ENCODE data around the gene BIN1. TPM values are rescaled to one million over a fixed set of nuclear protein-coding genes. Genes with fewer than 3 reads are reported as not detected.

Gene BIN1
- total RNA-seq, 2 donors from 2014 or later: 41.7 to 45.9 TPM

GRCh38 chr2:127142663-127143630 is 36.0 kb upstream of the BIN1 start:
- no peaks in the 10 kb centered on the region for H3K27me3 Mint-ChIP-seq (ENCODE audit: insufficient read depth)
- no peak overlapping the region for H3K4me3 Mint-ChIP-seq
- H3K27ac ChIP-seq (ENCODE audit: low read depth, low read length): no peak overlapping the region
- H3K9ac ChIP-seq (ENCODE audit: extremely low read depth, low read length, poor library complexity, severe bottlenecking): no peak overlapping the region
- TF ChIP-seq, protein P1, sequence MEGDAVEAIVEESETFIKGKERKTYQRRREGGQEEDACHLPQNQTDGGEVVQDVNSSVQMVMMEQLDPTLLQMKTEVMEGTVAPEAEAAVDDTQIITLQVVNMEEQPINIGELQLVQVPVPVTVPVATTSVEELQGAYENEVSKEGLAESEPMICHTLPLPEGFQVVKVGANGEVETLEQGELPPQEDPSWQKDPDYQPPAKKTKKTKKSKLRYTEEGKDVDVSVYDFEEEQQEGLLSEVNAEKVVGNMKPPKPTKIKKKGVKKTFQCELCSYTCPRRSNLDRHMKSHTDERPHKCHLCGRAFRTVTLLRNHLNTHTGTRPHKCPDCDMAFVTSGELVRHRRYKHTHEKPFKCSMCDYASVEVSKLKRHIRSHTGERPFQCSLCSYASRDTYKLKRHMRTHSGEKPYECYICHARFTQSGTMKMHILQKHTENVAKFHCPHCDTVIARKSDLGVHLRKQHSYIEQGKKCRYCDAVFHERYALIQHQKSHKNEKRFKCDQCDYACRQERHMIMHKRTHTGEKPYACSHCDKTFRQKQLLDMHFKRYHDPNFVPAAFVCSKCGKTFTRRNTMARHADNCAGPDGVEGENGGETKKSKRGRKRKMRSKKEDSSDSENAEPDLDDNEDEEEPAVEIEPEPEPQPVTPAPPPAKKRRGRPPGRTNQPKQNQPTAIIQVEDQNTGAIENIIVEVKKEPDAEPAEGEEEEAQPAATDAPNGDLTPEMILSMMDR (conservative IDR thresholded peaks at IDR 0.05): peak; percentile 34
- H3K9me3 Mint-ChIP-seq: no peaks in the 10 kb centered on the region
- no peak overlapping the region for H3K4me3 ChIP-seq (ENCODE audit: low read length)
- H3K9me3 ChIP-seq (ENCODE audit: control insufficient read depth, low read length): peaks cover 5% of the 10 kb centered on the region
- 79 to 96% methylated on average over 3 to 4 of the region's 4 CpGs for WGBS, 2 experiments (ENCODE audit: insufficient coverage in 1 of 2, insufficient read length in 1 of 2)
- H3K27ac Mint-ChIP-seq: no peak overlapping the region
- H3K4me1 Mint-ChIP-seq: no peaks in the 10 kb centered on the region
- DNase-seq: no peak
- no peaks in the 10 kb centered on the region for H3K4me1 ChIP-seq (ENCODE audit: control insufficient read depth, insufficient read depth, low read length)
- H3K27me3 ChIP-seq (ENCODE audit: control insufficient read depth, insufficient read depth, low read length, poor library complexity, severe bottlenecking): no peaks in the 10 kb centered on the region
- no peaks in the 10 kb centered on the region for H3K36me3 Mint-ChIP-seq (ENCODE audit: low read depth)
- no peaks in the 10 kb centered on the region for H3K36me3 ChIP-seq (ENCODE audit: control insufficient read depth, insufficient read depth, low read length)

DNA sequence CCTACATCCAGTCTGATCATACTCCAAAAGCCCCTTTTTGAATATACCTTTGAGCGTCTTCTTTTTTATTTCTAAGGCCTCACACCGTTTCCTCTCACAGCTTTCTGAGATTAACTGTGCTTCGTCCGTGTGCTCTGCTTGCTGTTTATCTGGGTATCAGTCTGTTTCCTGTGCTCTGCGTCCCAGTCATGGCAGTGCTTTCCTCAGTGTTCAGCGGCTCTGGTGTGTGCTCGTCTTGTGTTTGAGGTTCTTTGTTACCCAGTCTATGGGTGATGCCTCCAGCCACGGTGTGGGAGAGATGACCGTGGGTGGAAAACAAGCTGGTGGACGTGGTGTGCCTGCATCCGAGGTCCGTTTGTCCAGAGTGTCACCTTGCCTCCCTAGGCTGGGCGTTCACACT is 33.6 kb upstream of the BIN1 start:
- H3K27ac ChIP-seq (ENCODE audit: low read depth, low read length): no peak overlapping the region
- no peak overlapping the region for H3K4me3 Mint-ChIP-seq
- H3K4me3 ChIP-seq (ENCODE audit: low read length): no peak overlapping the region
- peaks cover 5% of the 10 kb centered on the region for H3K9me3 ChIP-seq (ENCODE audit: control insufficient read depth, low read length)
- no peaks in the 10 kb centered on the region for H3K36me3 Mint-ChIP-seq (ENCODE audit: low read depth)
- peaks cover 2% of the 10 kb centered on the region for H3K27me3 ChIP-seq (ENCODE audit: control insufficient read depth, insufficient read depth, low read length, poor library complexity, severe bottlenecking)
- TF ChIP-seq, protein P1 (conservative IDR thresholded peaks at IDR 0.05): no peak
- H3K4me1 Mint-ChIP-seq: no peaks in the 10 kb centered on the region
- no peak overlapping the region for H3K27ac Mint-ChIP-seq
- DNase-seq: no peak
- H3K27me3 Mint-ChIP-seq (ENCODE audit: insufficient read depth): peaks cover 9% of the 10 kb centered on the region
- H3K9me3 Mint-ChIP-seq: no peaks in the 10 kb centered on the region
- H3K36me3 ChIP-seq (ENCODE audit: control insufficient read depth, insufficient read depth, low read length): no peaks in the 10 kb centered on the region
- 90 to 91% methylated on average over 13 of the region's 13 CpGs for WGBS, 2 experiments (ENCODE audit: insufficient coverage in 1 of 2, insufficient read length in 1 of 2)
- no peak overlapping the region for H3K9ac ChIP-seq (ENCODE audit: extremely low read depth, low read length, poor library complexity, severe bottlenecking)
- no peaks in the 10 kb centered on the region for H3K4me1 ChIP-seq (ENCODE audit: control insufficient read depth, insufficient read depth, low read length)

DNA sequence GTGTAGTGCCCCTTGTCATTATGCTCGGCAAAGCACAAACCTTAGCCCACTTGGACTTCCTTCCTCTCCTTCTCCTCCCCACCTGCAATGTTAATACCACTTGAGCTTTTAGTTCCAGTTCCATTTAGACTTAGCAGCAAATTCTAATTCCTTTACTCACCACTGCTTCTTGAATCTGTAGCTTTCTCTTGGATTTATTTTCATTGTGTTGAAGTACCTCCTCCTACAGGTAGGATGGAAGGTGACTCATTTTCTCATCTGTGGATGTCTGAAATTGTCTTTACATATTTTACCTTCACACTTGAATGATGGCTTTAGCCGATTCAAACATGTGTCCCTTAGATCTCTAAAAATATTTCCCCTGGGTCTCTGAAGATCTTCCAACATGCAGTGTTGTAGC is 32.8 kb upstream of the BIN1 start:
- peaks cover 5% of the 10 kb centered on the region for H3K9me3 ChIP-seq (ENCODE audit: control insufficient read depth, low read length)
- H3K9ac ChIP-seq (ENCODE audit: extremely low read depth, low read length, poor library complexity, severe bottlenecking): no peak overlapping the region
- TF ChIP-seq, protein P1 (conservative IDR thresholded peaks at IDR 0.05): peak; percentile 45
- H3K4me1 ChIP-seq (ENCODE audit: control insufficient read depth, insufficient read depth, low read length): no peaks in the 10 kb centered on the region
- peaks cover 9% of the 10 kb centered on the region for H3K27me3 ChIP-seq (ENCODE audit: control insufficient read depth, insufficient read depth, low read length, poor library complexity, severe bottlenecking)
- Mint-ChIP-seq H3K27me3 (ENCODE audit: insufficient read depth) (peaks cover 9% of the 10 kb centered on the region), H3K4me1 (no peaks in the 10 kb centered on the region), H3K4me3 (no peak overlapping the region), H3K36me3 (ENCODE audit: low read depth) (no peaks in the 10 kb centered on the region), H3K27ac (no peak overlapping the region), H3K9me3 (no peaks in the 10 kb centered on the region)
- H3K27ac ChIP-seq (ENCODE audit: low read depth, low read length): no peak overlapping the region
- WGBS, 2 experiments (ENCODE audit: insufficient coverage in 1 of 2, insufficient read length in 1 of 2): 97 to 100% methylated on average over 2 of the region's 2 CpGs
- no peak overlapping the region for H3K4me3 ChIP-seq (ENCODE audit: low read length)
- H3K36me3 ChIP-seq (ENCODE audit: control insufficient read depth, insufficient read depth, low read length): no peaks in the 10 kb centered on the region
- no peak for DNase-seq

Data from endodermal cell (in vitro differentiated cells).